GM13976 (cell line): ENCODE measurements around the gene PTH1R.

ENCODE experiments used
- DNase-seq: peaks from one replicate; pipeline ENCODE4 v3.0.0; 2012; ENCODE audit warnings: low spot score
- in situ Hi-C: fragments of 300-500 bp; cut with MboI; formaldehyde crosslinking; loops from one replicate; pipeline ENCODE4 v1.12.0; 2022; ENCODE audit warnings: low sequenced_read_pairs, mixed read lengths, inconsistent platforms; ENCODE audit not compliant: unreplicated experiment
- TF ChIP-seq, protein P1 (sequence below): IDR thresholded peaks from 2 replicates; pipeline ENCODE4 v1.5.1; 2012; ENCODE audit warnings: borderline replicate concordance, mild to moderate bottlenecking; ENCODE audit not compliant: insufficient read depth; ENCODE audit errors: extremely low read depth, missing control alignments, control extremely low read depth

PTH1R gene

GRCh38 chr3:46867550-46867898 is 10.0 kb upstream of the PTH1R start:
- no peak for DNase-seq
- in situ Hi-C loops = no loop called here
- TF ChIP-seq, protein P1, sequence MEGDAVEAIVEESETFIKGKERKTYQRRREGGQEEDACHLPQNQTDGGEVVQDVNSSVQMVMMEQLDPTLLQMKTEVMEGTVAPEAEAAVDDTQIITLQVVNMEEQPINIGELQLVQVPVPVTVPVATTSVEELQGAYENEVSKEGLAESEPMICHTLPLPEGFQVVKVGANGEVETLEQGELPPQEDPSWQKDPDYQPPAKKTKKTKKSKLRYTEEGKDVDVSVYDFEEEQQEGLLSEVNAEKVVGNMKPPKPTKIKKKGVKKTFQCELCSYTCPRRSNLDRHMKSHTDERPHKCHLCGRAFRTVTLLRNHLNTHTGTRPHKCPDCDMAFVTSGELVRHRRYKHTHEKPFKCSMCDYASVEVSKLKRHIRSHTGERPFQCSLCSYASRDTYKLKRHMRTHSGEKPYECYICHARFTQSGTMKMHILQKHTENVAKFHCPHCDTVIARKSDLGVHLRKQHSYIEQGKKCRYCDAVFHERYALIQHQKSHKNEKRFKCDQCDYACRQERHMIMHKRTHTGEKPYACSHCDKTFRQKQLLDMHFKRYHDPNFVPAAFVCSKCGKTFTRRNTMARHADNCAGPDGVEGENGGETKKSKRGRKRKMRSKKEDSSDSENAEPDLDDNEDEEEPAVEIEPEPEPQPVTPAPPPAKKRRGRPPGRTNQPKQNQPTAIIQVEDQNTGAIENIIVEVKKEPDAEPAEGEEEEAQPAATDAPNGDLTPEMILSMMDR = no peak

GRCh38 chr3:46868287-46868686 is 9.2 kb upstream of the PTH1R start:
- in situ Hi-C loops = no loop called here
- TF ChIP-seq, protein P1 = no peak

GRCh38 chr3:46868948-46869347 is 8.6 kb upstream of the PTH1R start:
- no peak for DNase-seq
- TF ChIP-seq, protein P1 = no peak
- in situ Hi-C loops = no loop called here

More at GRCh38 chr3:46868287-46868686, 9.2 kb upstream of the PTH1R start:
- DNase-seq = no peak

DNA sequence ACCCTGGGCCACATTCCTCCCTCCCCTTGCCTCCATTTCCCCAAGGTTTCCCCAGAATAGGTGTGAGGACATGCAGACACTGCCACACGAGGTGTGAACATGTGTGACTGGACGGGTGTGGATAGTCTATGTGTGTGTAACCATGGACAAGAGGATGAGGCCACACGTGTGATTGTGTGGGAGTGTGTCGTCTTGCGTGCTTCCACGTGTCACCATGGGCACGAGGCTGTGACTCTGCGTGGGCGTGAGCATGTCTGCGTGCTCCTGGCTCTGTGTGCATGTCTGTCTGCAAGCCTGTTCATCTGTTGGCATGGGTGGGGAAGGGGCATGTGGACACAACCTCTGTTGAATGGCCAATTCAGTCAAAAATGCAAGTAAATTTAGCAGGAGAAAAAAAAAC is 8.1 kb upstream of the PTH1R start:
- in situ Hi-C loops = no loop called here

DNA sequence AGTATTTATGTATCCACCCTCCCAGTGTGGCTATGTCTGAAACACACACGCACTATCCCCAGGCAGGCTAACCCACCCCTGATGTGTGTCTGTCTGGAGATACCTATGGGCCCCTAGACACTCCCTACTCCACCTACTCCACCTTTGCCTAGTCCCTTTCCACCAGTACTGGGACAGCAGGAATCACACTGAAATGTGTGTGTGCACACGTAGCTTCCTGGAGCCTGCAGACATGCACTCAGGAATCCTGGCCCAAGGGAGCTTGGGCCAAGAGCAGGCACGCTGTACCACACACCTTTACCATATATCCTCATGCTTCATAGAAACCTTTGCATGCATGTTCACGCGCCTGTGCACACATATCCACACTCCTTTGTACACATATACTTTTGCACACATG is 6.9 kb upstream of the PTH1R start:
- in situ Hi-C loops = no loop called here

More for the DNA sequence above, 8.1 kb upstream of the PTH1R start:
- DNase-seq = no peak
- TF ChIP-seq, protein P1 = no peak

DNA sequence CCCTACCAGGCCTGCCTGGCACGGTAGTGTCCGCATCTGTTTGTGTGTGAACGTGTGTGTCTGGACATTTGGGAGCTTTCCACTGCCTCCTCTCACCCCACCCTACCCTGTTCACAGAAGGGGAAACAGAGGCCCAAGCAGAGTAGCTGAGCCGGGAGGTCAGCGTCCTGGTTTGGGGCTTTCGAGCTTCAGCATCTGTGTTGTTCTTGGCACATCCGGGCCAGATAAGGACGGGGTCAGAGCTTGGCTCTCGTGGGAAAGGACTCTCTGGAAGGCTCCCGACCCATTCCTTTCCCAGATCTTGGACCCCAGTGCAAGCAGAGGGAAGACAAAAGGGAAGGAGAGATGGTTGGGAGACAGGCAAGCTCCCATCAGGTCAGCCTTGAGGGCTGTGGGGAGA is 6.3 kb upstream of the PTH1R start:
- TF ChIP-seq, protein P1 = no peak
- in situ Hi-C loops = no loop called here
- no peak for DNase-seq

More for the DNA sequence above, 6.9 kb upstream of the PTH1R start:
- TF ChIP-seq, protein P1 = no peak
- DNase-seq = no peak

- TF ChIP-seq, protein P1 = no peak
- DNase-seq = no peak
- in situ Hi-C loops = no loop called here
Observed at GRCh38 chr3:46873521-46873920, 4.0 kb upstream of the PTH1R start.
